K562 treated with DMSO at 1 percent for 24 hours (cell line): ENCODE results near the gene MINAR1. TPM values are rescaled to one million over a fixed set of nuclear protein-coding genes. Genes with fewer than 3 reads are reported as not detected.

Experiments used
- total RNA-seq: library from RNA; unstranded; fragments of 300-600 nt; gene quantifications from 2 replicates; pipeline ENCODE4 v1.2.3, GENCODE V29; 2022; ENCODE audit warnings: low read depth; ENCODE audit not compliant: insufficient read depth

Gene MINAR1
- total RNA-seq, result 0.82 and 0.93 TPM in 2 replicates

GRCh38 chr15:79431636-79432344 lies at the start of gene MINAR1:
Gene MINAR1, plus strand, starts transcription at chr15:79432336. Its CDS starts 23,812 bp downstream, at chr15:79456148.

Other genes starting within 250 kb of the MINAR1 start
- gene ANKRD34C, start 149.6 kb upstream of the MINAR1 start, total RNA-seq, result 0.05 TPM in 1 of 2 replicates, not detected in the other
- gene TMED3, start 121.2 kb upstream of the MINAR1 start, total RNA-seq, result 72.0 and 88.1 TPM in 2 replicates